Vagina (tissue), 2 donors: ENCODE measurements around the gene MACROD2. TPM values are rescaled to one million over a fixed set of nuclear protein-coding genes. Genes with fewer than 3 reads are reported as not detected.

ENCODE experiments used
- DNase-seq, 2 donors: peaks; one replicate each; pipeline ENCODE4 v3.0.0-alpha.2; 2017; ENCODE audit errors: extremely low spot score in 2 of 2
- H3K27ac ChIP-seq: fragments of 200-600 bp; sonication (generic); one replicate; pipeline ENCODE4 v1.5.1; 2019
- H3K27me3 ChIP-seq: fragments of 200-600 bp; sonication (generic); one replicate; pipeline ENCODE4 v1.5.1; 2019
- H3K36me3 ChIP-seq, 2 donors: fragments of 200-600 bp; sonication (generic); one replicate each; pipeline ENCODE4 v1.5.1; 2017 to 2019
- H3K4me1 ChIP-seq: fragments of 200-600 bp; sonication (generic); one replicate; pipeline ENCODE4 v1.5.1; 2019
- H3K4me3 ChIP-seq, 2 donors: fragments of 200-600 bp; sonication (generic); 1 replicate in 1 of 2; 2 replicates in 1 of 2; pipeline ENCODE4 v1.5.1; 2016 to 2019
- H3K9me3 ChIP-seq: fragments of 200-600 bp; sonication (generic); one replicate; pipeline ENCODE4 v1.5.1; 2019
- CTCF ChIP-seq, 3 experiments: fragments of 450-650 bp in 2 of 3; fragments of 200-600 bp in 1 of 3; sonication (generic) in 1 of 3; IDR thresholded peaks; one replicate each; pipeline ENCODE4 v1.5.1; 2017 to 2019; ENCODE audit warnings: antibody characterized with exemption in 3 of 3, mild to moderate bottlenecking in 2 of 3, moderate library complexity in 2 of 3
- POLR2A ChIP-seq, 2 donors: fragments of 450-650 bp; IDR thresholded peaks; one replicate each; pipeline ENCODE4 v1.6.1; 2017; ENCODE audit warnings: antibody characterized with exemption in 2 of 2, mild to moderate bottlenecking in 2 of 2, moderate library complexity in 2 of 2
- POLR2AphosphoS5 ChIP-seq, 2 donors: sonication (generic); formaldehyde crosslinking; IDR thresholded peaks; one replicate each; pipeline ENCODE4 v1.9.0; 2017; ENCODE audit warnings: antibody characterized with exemption in 2 of 2, mild to moderate bottlenecking in 2 of 2, low read depth in 1 of 2; ENCODE audit not compliant: insufficient read depth in 1 of 2
- intact Hi-C: fragments of 100-400 bp; cut with DNase I; formaldehyde crosslinking; loops from one replicate; pipeline ENCODE4 v1.15.1; 2023
- total RNA-seq: library from RNA; depleted of rRNA; stranded (reverse); fragments of >200 nt; gene quantifications from one replicate; pipeline ENCODE4 v1.2.3, GENCODE V29; 2016

The MACROD2 gene
- total RNA-seq, 1 donor from 2014 or later, result 12.5 TPM

- DNase-seq, result no peak
- no peak overlapping the region for H3K27ac ChIP-seq
- H3K27me3 ChIP-seq, result no peaks in the 10 kb centered on the region
- intact Hi-C loops, result loop anchor here (2.0 kb wide), 1 partner anchor 31 kb away; no protein-coding TSS in a partner anchor
- H3K4me1 ChIP-seq, result no peaks in the 10 kb centered on the region
- TF ChIP-seq POLR2AphosphoS5 (IDR thresholded peaks at IDR 0.05; ENCODE audit: insufficient read depth in 1 of 2, low read depth in 1 of 2) (no peak), POLR2A (IDR thresholded peaks at IDR 0.05) (no peak), CTCF (IDR thresholded peaks at IDR 0.05) (no peak)
- no peaks in the 10 kb centered on the region for H3K36me3 ChIP-seq
- H3K9me3 ChIP-seq, result no peaks in the 10 kb centered on the region
- H3K4me3 ChIP-seq, result no peak overlapping the region
These were observed 692.7 kb downstream of the MACROD2 start for GRCh38 chr20:14688005-14688404.

- intact Hi-C loops, result no loop called here
- H3K4me1 ChIP-seq, result no peaks in the 10 kb centered on the region
- no peak overlapping the region for H3K27ac ChIP-seq
- H3K36me3 ChIP-seq, result no peaks in the 10 kb centered on the region
- H3K9me3 ChIP-seq, result no peaks in the 10 kb centered on the region
- no peak overlapping the region for H3K4me3 ChIP-seq
- TF ChIP-seq POLR2AphosphoS5 (IDR thresholded peaks at IDR 0.05; ENCODE audit: insufficient read depth in 1 of 2, low read depth in 1 of 2) (no peak), POLR2A (IDR thresholded peaks at IDR 0.05) (no peak), CTCF (IDR thresholded peaks at IDR 0.05) (no peak)
- no peak for DNase-seq
- no peaks in the 10 kb centered on the region for H3K27me3 ChIP-seq
These were observed 696.7 kb downstream of the MACROD2 start for GRCh38 chr20:14691994-14692393.

- Histone ChIP-seq H3K36me3 (no peaks in the 10 kb centered on the region), H3K27ac (no peak overlapping the region), H3K4me1 (no peaks in the 10 kb centered on the region), H3K9me3 (no peaks in the 10 kb centered on the region), H3K4me3 (no peak overlapping the region), H3K27me3 (no peaks in the 10 kb centered on the region)
- intact Hi-C loops, result no loop called here
- TF ChIP-seq CTCF (IDR thresholded peaks at IDR 0.05) (no peak), POLR2AphosphoS5 (IDR thresholded peaks at IDR 0.05; ENCODE audit: insufficient read depth in 1 of 2, low read depth in 1 of 2) (no peak), POLR2A (IDR thresholded peaks at IDR 0.05) (no peak)
- no peak for DNase-seq
These were observed 701.2 kb downstream of the MACROD2 start for GRCh38 chr20:14696478-14696877.

- Histone ChIP-seq H3K27ac (no peak overlapping the region), H3K27me3 (no peaks in the 10 kb centered on the region), H3K9me3 (no peaks in the 10 kb centered on the region), H3K4me1 (no peaks in the 10 kb centered on the region), H3K4me3 (no peak overlapping the region), H3K36me3 (no peaks in the 10 kb centered on the region)
- intact Hi-C loops, result no loop called here
- no peak for DNase-seq
- TF ChIP-seq POLR2AphosphoS5 (IDR thresholded peaks at IDR 0.05; ENCODE audit: insufficient read depth in 1 of 2, low read depth in 1 of 2), result no peak
- TF ChIP-seq POLR2A (IDR thresholded peaks at IDR 0.05), result no peak
- TF ChIP-seq CTCF (IDR thresholded peaks at IDR 0.05), result no peak
These were observed 701.6 kb downstream of the MACROD2 start for GRCh38 chr20:14696937-14697336.

DNA sequence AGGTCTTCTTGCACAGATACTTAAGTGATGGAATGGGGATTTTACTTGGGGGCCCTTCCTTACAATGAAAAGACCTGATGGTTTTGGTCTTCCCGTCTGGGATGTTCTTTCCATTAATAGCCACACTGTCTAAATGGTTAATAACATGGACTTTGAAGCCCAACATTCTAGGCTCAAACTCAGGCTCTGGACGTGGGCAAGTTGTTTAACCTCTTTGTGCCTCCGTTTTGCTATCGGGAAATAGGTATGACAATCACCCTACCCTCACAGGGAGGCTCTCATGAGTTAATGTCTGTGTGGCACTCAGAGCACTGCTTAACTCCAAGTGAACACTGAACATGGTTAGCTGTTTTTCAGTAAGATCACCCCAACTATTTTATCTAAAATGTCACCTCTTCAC, 702.8 kb downstream of the MACROD2 start:
- TF ChIP-seq CTCF (IDR thresholded peaks at IDR 0.05), result no peak
- no peak for TF ChIP-seq POLR2AphosphoS5 (IDR thresholded peaks at IDR 0.05; ENCODE audit: insufficient read depth in 1 of 2, low read depth in 1 of 2)
- no peak for TF ChIP-seq POLR2A (IDR thresholded peaks at IDR 0.05)
- Histone ChIP-seq H3K36me3 (no peaks in the 10 kb centered on the region), H3K27ac (no peak overlapping the region), H3K27me3 (no peaks in the 10 kb centered on the region), H3K9me3 (no peaks in the 10 kb centered on the region), H3K4me1 (no peaks in the 10 kb centered on the region), H3K4me3 (no peak overlapping the region)
- intact Hi-C loops, result no loop called here
- DNase-seq, result no peak
